A549 (cell line): ENCODE results near the gene ADRB1. TPM values are rescaled to one million over a fixed set of nuclear protein-coding genes. Genes with fewer than 3 reads are reported as not detected.

Experiments used
- ATAC-seq, 2 experiments: fragments of 200-7000 bp in 1 of 2; fragments of >200 bp in 1 of 2; cut with Nextera tagmentation in 1 of 2; cut with Tn5 transposase in 1 of 2; 3 replicates each; pipeline versions ENCODE4 v1.8.0 to v1.9.1; 2018 to 2020; ENCODE audit warnings: mild to moderate bottlenecking in 1 of 2, moderate library complexity in 1 of 2
- CTCF ChIA-PET: fragments of 300-600 bp; sonication (Branson Sonifier 250); formaldehyde crosslinking; extraction: SDS; loops from one replicate; lab custom pipeline; 2021; ENCODE audit warnings: antibody characterized with exemption, inconsistent platforms; lab: Yijun Ruan, JAX
- POLR2A ChIA-PET: fragments of 350-600 bp; formaldehyde crosslinking; extraction: SDS; loops from one replicate; lab custom pipeline; 2021; ENCODE audit warnings: antibody characterized with exemption, inconsistent platforms; lab: Yijun Ruan, JAX
- DNase-seq, 2 experiments: peaks; one replicate each; pipeline versions ENCODE4 v3.0.0 to v3.0.0-alpha.2; 2011 to 2016; ENCODE audit warnings: low read depth in 1 of 2, low spot score in 1 of 2
- FAIRE-seq: peaks from 2 replicates; lab custom pipeline; 2011; peaks lifted over from hg19 to GRCh38; lab: Jason Lieb, UNC
- H3K27ac ChIP-seq, 2 experiments: fragments of >200 bp; sonication (Bioruptor Twin); formaldehyde crosslinking; 3 replicates each; pipeline ENCODE4 v1.5.1; 2016 to 2017
- H3K4me1 ChIP-seq: fragments of >200 bp; sonication (Bioruptor Twin); formaldehyde crosslinking; 3 replicates; pipeline ENCODE4 v1.6.1; 2016
- H3K4me2 ChIP-seq: fragments of >200 bp; sonication (Bioruptor Twin); formaldehyde crosslinking; 3 replicates; pipeline ENCODE4 v1.6.1; 2016
- H3K4me3 ChIP-seq: fragments of >200 bp; sonication (Bioruptor Twin); formaldehyde crosslinking; 3 replicates; pipeline ENCODE4 v1.5.1; 2016
- H3K9me3 ChIP-seq: fragments of >200 bp; sonication (Bioruptor Twin); formaldehyde crosslinking; 3 replicates; pipeline ENCODE4 v1.6.1; 2016
- CEBPB ChIP-seq, 2 experiments: fragments of >200 bp in 1 of 2; sonication (Bioruptor Twin) in 1 of 2; formaldehyde crosslinking in 1 of 2; IDR thresholded peaks; 2 replicates each; pipeline ENCODE4 v1.6.1; 2012 to 2016
- CHD2 ChIP-seq: fragments of 150-350 bp; IDR thresholded peaks from 2 replicates; pipeline ENCODE4 v1.6.1; 2014; ENCODE audit warnings: low read length; ENCODE audit not compliant: partially characterized antibody
- CHD4 ChIP-seq: fragments of 200-600 bp; sonication (generic); IDR thresholded peaks from 2 replicates; pipeline ENCODE4 v1.6.1; 2016; ENCODE audit warnings: antibody characterized with exemption, mild to moderate bottlenecking, borderline replicate concordance
- EHF ChIP-seq: fragments of 250-450 bp; sonication (Bioruptor Pico); IDR thresholded peaks from 2 replicates; pipeline ENCODE4 v1.5.0; 2020; ENCODE audit warnings: mild to moderate bottlenecking
- ESRRA ChIP-seq: fragments of 150-350 bp; IDR thresholded peaks from 2 replicates; pipeline ENCODE4 v1.6.1; 2014; ENCODE audit warnings: mild to moderate bottlenecking, low read length, borderline replicate concordance
- GATA3 ChIP-seq: IDR thresholded peaks from 2 replicates; pipeline ENCODE4 v1.6.1; 2012; ENCODE audit warnings: borderline replicate concordance
- HEYL ChIP-seq: fragments of 250-450 bp; sonication (Bioruptor Pico); IDR thresholded peaks from 2 replicates; pipeline ENCODE4 v1.8.0; 2021; ENCODE audit warnings: mild to moderate bottlenecking, moderate library complexity
- HOXB13 ChIP-seq: fragments of 250-450 bp; sonication (Bioruptor Pico); IDR thresholded peaks from 2 replicates; pipeline ENCODE4 v1.5.0; 2020; ENCODE audit warnings: low read depth, mild to moderate bottlenecking, moderate library complexity
- HOXB5 ChIP-seq: fragments of 250-450 bp; sonication (Bioruptor Pico); IDR thresholded peaks from 2 replicates; pipeline ENCODE4 v1.5.0; 2020; ENCODE audit warnings: mild to moderate bottlenecking, moderate library complexity
- MAFK ChIP-seq: fragments of 450-650 bp; IDR thresholded peaks from 2 replicates; pipeline ENCODE4 v1.6.1; 2014; ENCODE audit not compliant: partially characterized antibody
- MAX ChIP-seq: IDR thresholded peaks from 2 replicates; pipeline ENCODE4 v1.6.1; 2012
- MYC ChIP-seq: IDR thresholded peaks from 2 replicates; pipeline ENCODE4 v1.6.1; 2012; ENCODE audit warnings: mild to moderate bottlenecking, inconsistent platforms, low read length, improper control_type of control experiment, borderline replicate concordance
- NFE2L2 ChIP-seq: fragments of 150-350 bp; conservative IDR thresholded peaks from 2 replicates; pipeline ENCODE4 v1.6.1; 2014; ENCODE audit warnings: low read length
- NPAS2 ChIP-seq: fragments of 250-450 bp; sonication (Bioruptor Pico); IDR thresholded peaks from 2 replicates; pipeline ENCODE4 v1.8.0; 2022; ENCODE audit warnings: mild to moderate bottlenecking, moderate library complexity, borderline replicate concordance
- NR3C1 ChIP-seq: fragments of >200 bp; sonication (Bioruptor Twin); formaldehyde crosslinking; IDR thresholded peaks from 3 replicates; pipeline ENCODE4 v1.6.1; 2017
- POLR2A ChIP-seq: IDR thresholded peaks from 2 replicates; pipeline ENCODE4 v1.6.1; 2012; ENCODE audit warnings: mild to moderate bottlenecking, low read length
- POLR2AphosphoS2 ChIP-seq: conservative IDR thresholded peaks from 2 replicates; pipeline ENCODE4 v1.6.1; 2012; ENCODE audit warnings: low read length, improper control_type of control experiment, inconsistent platforms
- REST ChIP-seq: fragments of 200-600 bp; sonication (generic); IDR thresholded peaks from 2 replicates; pipeline ENCODE4 v1.6.1; 2016; ENCODE audit warnings: antibody characterized with exemption, mild to moderate bottlenecking, moderate library complexity
- RFX5 ChIP-seq: fragments of 450-650 bp; IDR thresholded peaks from 2 replicates; pipeline ENCODE4 v1.7.1; 2014; ENCODE audit warnings: antibody characterized with exemption, mild to moderate bottlenecking, moderate library complexity
- RNF2 ChIP-seq: fragments of 200-600 bp; sonication (generic); IDR thresholded peaks from 2 replicates; pipeline ENCODE4 v1.6.1; 2016; ENCODE audit warnings: low read depth, mild to moderate bottlenecking, antibody characterized with exemption, moderate library complexity, borderline replicate concordance
- SMC3 ChIP-seq: fragments of >200 bp; sonication (Bioruptor Twin); formaldehyde crosslinking; IDR thresholded peaks from 3 replicates; pipeline ENCODE4 v1.6.1; 2018; ENCODE audit warnings: inconsistent platforms
- SREBF2 ChIP-seq: fragments of 450-650 bp; IDR thresholded peaks from 2 replicates; pipeline ENCODE4 v1.6.1; 2014; ENCODE audit warnings: mild to moderate bottlenecking, moderate library complexity
- TFCP2L1 ChIP-seq: fragments of 250-450 bp; sonication (Bioruptor Pico); IDR thresholded peaks from 2 replicates; pipeline ENCODE4 v1.5.0; 2021; ENCODE audit warnings: mild to moderate bottlenecking
- ZC3H11A ChIP-seq: fragments of 450-650 bp; IDR thresholded peaks from 2 replicates; pipeline ENCODE4 v1.6.1; 2014; ENCODE audit warnings: antibody characterized with exemption, mild to moderate bottlenecking
- ZFP36 ChIP-seq: fragments of 450-650 bp; IDR thresholded peaks from 2 replicates; pipeline ENCODE4 v1.6.1; 2014; ENCODE audit warnings: borderline replicate concordance; ENCODE audit not compliant: partially characterized antibody
- ZNF302 ChIP-seq: fragments of 250-450 bp; sonication (Bioruptor Pico); IDR thresholded peaks from 2 replicates; pipeline ENCODE4 v1.9.0; 2021; ENCODE audit warnings: inconsistent platforms, mild to moderate bottlenecking, moderate library complexity
- WGBS: methylation state at CpG from one replicate; pipeline ENCODE4 v1.1.6; 2017; ENCODE audit errors: missing lambda C conversion rate; 5-methylcytosine and 5-hydroxymethylcytosine counted together
- polyA plus RNA-seq, 4 experiments: library from polyadenylated mRNA; depleted of rRNA in 3 of 4; stranded (reverse); fragments of >200 nt; fragmentation: RNase III in 1 of 4; extraction: RNeasy Plus Mini Kit Qiagen cat#74134 plus additional on column Dnase treatment in 1 of 4; gene quantifications; 2 replicates in 3 of 4; 3 replicates in 1 of 4; pipeline ENCODE4 v1.2.3, GENCODE V29; 2011 to 2017
- TF ChIP-seq, protein P1 (sequence below): fragments of >200 bp; sonication (Bioruptor Twin); formaldehyde crosslinking; IDR thresholded peaks from 3 replicates; pipeline ENCODE4 v1.5.1; 2016
- TF ChIP-seq, protein P2 (sequence below): fragments of 250-450 bp; sonication (Bioruptor Pico); IDR thresholded peaks from 2 replicates; pipeline ENCODE4 v1.5.0; 2021; ENCODE audit warnings: mild to moderate bottlenecking, moderate library complexity, borderline replicate concordance
- TF ChIP-seq, protein P3 (sequence below): fragments of >200 bp; sonication (Bioruptor Twin); formaldehyde crosslinking; IDR thresholded peaks from 3 replicates; pipeline ENCODE4 v1.6.1; 2016
- TF ChIP-seq, protein P4 (sequence below): fragments of 250-450 bp; sonication (Bioruptor Pico); IDR thresholded peaks from 2 replicates; pipeline ENCODE4 v1.5.0; 2020; ENCODE audit warnings: low read depth, mild to moderate bottlenecking, moderate library complexity

Gene ADRB1
- polyA plus RNA-seq, 2 of the 4 experiments (the other 2 are of a cell fraction), result 0.58 to 0.75 TPM

DNA sequence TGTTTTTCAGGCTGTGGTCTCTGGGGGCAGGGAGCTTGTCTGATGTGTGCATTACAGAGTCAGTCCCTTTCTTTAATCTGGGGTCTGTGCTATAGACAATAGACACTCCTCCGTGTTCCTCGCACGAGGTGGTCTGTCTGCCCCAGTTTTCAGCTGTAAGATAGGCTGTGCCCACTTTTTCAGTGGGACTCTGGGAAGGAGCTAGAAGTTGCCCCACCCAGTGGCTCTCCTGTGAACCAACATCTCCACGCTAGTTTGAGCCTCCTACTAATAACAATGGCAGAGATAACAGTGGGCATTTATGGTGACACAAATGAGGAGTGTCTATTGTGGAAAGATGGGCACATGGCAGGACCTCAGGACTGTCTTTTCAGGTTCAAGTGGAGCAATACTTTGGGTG lies 44.0 kb downstream of the ADRB1 start:
- POLR2A ChIA-PET, result interaction anchor here (0.6 kb wide), 1 partner anchor 44 kb away, joined by 3 read pairs; the partner anchor contains the start of gene ADRB1
- 62% methylated on average over 4 of the region's 4 CpGs for WGBS
- Histone ChIP-seq H3K4me3 (no peak overlapping the region), H3K4me2 (no peak overlapping the region), H3K4me1 (peaks cover 4% of the 10 kb centered on the region), H3K27ac (no peak overlapping the region)
- FAIRE-seq (no peak), ATAC-seq (peak; percentile 55 to 57; a peak in 3 of 6 replicates), DNase-seq (no peak)
- CTCF ChIA-PET, result interaction anchor here (0.9 to 3.4 kb wide), 3 partner anchors 16 to 289 kb away, joined by 3 to 13 read pairs (median 3); no protein-coding TSS in a partner anchor
- TF ChIP-seq ESRRA, result no peak
- no peak for TF ChIP-seq CHD2
- TF ChIP-seq POLR2A, result no peak
- TF ChIP-seq GATA3, result no peak
- no peak for TF ChIP-seq CHD4
- TF ChIP-seq ZC3H11A, result no peak
- TF ChIP-seq MYC, result no peak
- no peak for TF ChIP-seq MAFK
- no peak for TF ChIP-seq POLR2AphosphoS2
- no peak for TF ChIP-seq EHF (CRISPR knock-in tag)
- TF ChIP-seq ZNF302 (CRISPR knock-in tag), result no peak
- TF ChIP-seq HOXB5 (CRISPR knock-in tag), result no peak
- TF ChIP-seq, protein P1, sequence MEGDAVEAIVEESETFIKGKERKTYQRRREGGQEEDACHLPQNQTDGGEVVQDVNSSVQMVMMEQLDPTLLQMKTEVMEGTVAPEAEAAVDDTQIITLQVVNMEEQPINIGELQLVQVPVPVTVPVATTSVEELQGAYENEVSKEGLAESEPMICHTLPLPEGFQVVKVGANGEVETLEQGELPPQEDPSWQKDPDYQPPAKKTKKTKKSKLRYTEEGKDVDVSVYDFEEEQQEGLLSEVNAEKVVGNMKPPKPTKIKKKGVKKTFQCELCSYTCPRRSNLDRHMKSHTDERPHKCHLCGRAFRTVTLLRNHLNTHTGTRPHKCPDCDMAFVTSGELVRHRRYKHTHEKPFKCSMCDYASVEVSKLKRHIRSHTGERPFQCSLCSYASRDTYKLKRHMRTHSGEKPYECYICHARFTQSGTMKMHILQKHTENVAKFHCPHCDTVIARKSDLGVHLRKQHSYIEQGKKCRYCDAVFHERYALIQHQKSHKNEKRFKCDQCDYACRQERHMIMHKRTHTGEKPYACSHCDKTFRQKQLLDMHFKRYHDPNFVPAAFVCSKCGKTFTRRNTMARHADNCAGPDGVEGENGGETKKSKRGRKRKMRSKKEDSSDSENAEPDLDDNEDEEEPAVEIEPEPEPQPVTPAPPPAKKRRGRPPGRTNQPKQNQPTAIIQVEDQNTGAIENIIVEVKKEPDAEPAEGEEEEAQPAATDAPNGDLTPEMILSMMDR, result no peak
- no peak for TF ChIP-seq HEYL (CRISPR knock-in tag)
- TF ChIP-seq NR3C1, result no peak
- TF ChIP-seq HOXB13 (CRISPR knock-in tag), result no peak
- TF ChIP-seq TFCP2L1, result no peak
- no peak for TF ChIP-seq NPAS2 (CRISPR knock-in tag)
- TF ChIP-seq, all 56 proteins: peak for 0
- H3K9me3 ChIP-seq, result no peaks in the 10 kb centered on the region

DNA sequence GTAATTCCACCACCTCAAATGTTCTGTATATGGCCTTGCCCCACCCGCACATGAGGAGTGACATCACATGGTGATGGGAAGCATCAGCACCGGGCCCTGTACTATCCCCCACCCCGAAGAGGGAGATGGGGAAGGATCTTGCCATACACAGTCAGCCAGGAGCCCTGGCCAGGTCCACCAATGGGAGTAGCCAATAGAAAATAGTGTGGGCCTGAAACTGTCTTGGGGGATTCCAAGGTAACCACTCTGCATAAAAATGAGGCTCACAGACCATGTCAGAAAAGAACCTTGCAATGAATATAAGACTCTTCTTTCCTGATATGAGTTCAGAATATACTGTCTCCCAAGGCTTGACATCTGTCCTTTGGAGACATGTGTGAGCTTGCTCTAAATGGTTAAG lies 51.1 kb downstream of the ADRB1 start:
- DNase-seq, result no peak
- no peak overlapping the region for H3K4me2 ChIP-seq
- ChIA-PET POLR2A (no interaction called here), CTCF (no interaction called here)
- no peak for FAIRE-seq
- WGBS, result 62% methylated on average over 3 of the region's 3 CpGs
- no peaks in the 10 kb centered on the region for H3K4me1 ChIP-seq
- no peaks in the 10 kb centered on the region for H3K9me3 ChIP-seq
- no peak for ATAC-seq
- no peak overlapping the region for H3K27ac ChIP-seq
- H3K4me3 ChIP-seq, result no peak overlapping the region
- no peak for TF ChIP-seq SREBF2
- TF ChIP-seq, protein P2, sequence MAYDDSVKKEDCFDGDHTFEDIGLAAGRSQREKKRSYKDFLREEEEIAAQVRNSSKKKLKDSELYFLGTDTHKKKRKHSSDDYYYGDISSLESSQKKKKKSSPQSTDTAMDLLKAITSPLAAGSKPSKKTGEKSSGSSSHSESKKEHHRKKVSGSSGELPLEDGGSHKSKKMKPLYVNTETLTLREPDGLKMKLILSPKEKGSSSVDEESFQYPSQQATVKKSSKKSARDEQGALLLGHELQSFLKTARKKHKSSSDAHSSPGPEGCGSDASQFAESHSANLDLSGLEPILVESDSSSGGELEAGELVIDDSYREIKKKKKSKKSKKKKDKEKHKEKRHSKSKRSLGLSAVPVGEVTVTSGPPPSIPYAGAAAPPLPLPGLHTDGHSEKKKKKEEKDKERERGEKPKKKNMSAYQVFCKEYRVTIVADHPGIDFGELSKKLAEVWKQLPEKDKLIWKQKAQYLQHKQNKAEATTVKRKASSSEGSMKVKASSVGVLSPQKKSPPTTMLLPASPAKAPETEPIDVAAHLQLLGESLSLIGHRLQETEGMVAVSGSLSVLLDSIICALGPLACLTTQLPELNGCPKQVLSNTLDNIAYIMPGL (CRISPR knock-in tag), result no peak
- TF ChIP-seq MAX, result no peak
- TF ChIP-seq CEBPB (IDR thresholded peaks at IDR 0.05), result no peak
- no peak for TF ChIP-seq NFE2L2
- TF ChIP-seq, protein P3, sequence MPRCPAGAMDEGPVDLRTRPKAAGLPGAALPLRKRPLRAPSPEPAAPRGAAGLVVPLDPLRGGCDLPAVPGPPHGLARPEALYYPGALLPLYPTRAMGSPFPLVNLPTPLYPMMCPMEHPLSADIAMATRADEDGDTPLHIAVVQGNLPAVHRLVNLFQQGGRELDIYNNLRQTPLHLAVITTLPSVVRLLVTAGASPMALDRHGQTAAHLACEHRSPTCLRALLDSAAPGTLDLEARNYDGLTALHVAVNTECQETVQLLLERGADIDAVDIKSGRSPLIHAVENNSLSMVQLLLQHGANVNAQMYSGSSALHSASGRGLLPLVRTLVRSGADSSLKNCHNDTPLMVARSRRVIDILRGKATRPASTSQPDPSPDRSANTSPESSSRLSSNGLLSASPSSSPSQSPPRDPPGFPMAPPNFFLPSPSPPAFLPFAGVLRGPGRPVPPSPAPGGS, result no peak
- TF ChIP-seq RNF2, result no peak
- TF ChIP-seq REST, result no peak
- TF ChIP-seq SMC3, result no peak
- TF ChIP-seq NR3C1, result no peak
- TF ChIP-seq ZFP36, result no peak
- TF ChIP-seq, protein P4, sequence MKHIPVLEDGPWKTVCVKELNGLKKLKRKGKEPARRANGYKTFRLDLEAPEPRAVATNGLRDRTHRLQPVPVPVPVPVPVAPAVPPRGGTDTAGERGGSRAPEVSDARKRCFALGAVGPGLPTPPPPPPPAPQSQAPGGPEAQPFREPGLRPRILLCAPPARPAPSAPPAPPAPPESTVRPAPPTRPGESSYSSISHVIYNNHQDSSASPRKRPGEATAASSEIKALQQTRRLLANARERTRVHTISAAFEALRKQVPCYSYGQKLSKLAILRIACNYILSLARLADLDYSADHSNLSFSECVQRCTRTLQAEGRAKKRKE (CRISPR knock-in tag), result no peak
- no peak for TF ChIP-seq CHD2
- TF ChIP-seq EHF (CRISPR knock-in tag), result no peak
- TF ChIP-seq RFX5, result no peak
